Loucy (cell line): ENCODE results near the gene HUS1B.

ENCODE experiments used
- H2AFZ ChIP-seq: fragments of 200-600 bp; sonication (generic); 2 replicates; pipeline ENCODE4 v1.6.0; 2016; ENCODE audit warnings: antibody characterized with exemption, mild to moderate bottlenecking, low read length, moderate library complexity
- H3F3A ChIP-seq: fragments of 200-600 bp; 2 replicates; pipeline ENCODE4 v1.6.0; 2016; ENCODE audit warnings: antibody characterized with exemption, low read depth, mild to moderate bottlenecking
- H3K27me3 ChIP-seq: fragments of 200-600 bp; sonication (generic); 2 replicates; pipeline ENCODE4 v1.6.1; 2014; ENCODE audit warnings: low read length, mild to moderate bottlenecking; ENCODE audit not compliant: insufficient read depth, poor library complexity, severe bottlenecking
- H3K36me3 ChIP-seq: fragments of 200-600 bp; sonication (generic); 2 replicates; pipeline ENCODE4 v1.6.1; 2016; ENCODE audit warnings: low read length; ENCODE audit not compliant: insufficient read depth
- H3K4me1 ChIP-seq: fragments of 200-600 bp; sonication (generic); 2 replicates; pipeline ENCODE4 v1.5.1; 2014; ENCODE audit warnings: low read length, mild to moderate bottlenecking; ENCODE audit not compliant: insufficient read depth, poor library complexity, severe bottlenecking
- H3K4me2 ChIP-seq: fragments of 200-600 bp; sonication (generic); 2 replicates; pipeline ENCODE4 v1.6.0; 2014; ENCODE audit warnings: antibody characterized with exemption, low read length, low read depth, mild to moderate bottlenecking; ENCODE audit not compliant: poor library complexity, severe bottlenecking
- H3K4me3 ChIP-seq: fragments of 200-600 bp; sonication (generic); 2 replicates; pipeline ENCODE4 v1.5.1; 2014; ENCODE audit warnings: low read length, mild to moderate bottlenecking, mixed read lengths; ENCODE audit not compliant: poor library complexity, severe bottlenecking
- H3K79me2 ChIP-seq: fragments of 200-600 bp; sonication (generic); 2 replicates; pipeline ENCODE4 v1.6.1; 2014; ENCODE audit warnings: low read length; ENCODE audit not compliant: insufficient read depth
- H3K9ac ChIP-seq: fragments of 200-600 bp; sonication (generic); 2 replicates; pipeline ENCODE4 v1.6.0; 2014; ENCODE audit warnings: mild to moderate bottlenecking, low read depth, low read length, moderate library complexity; ENCODE audit not compliant: poor library complexity, severe bottlenecking
- H3K9me2 ChIP-seq: fragments of 200-600 bp; sonication (generic); replicated peaks from 2 replicates; pipeline ENCODE4 v1.6.1; 2016; ENCODE audit warnings: low read depth, low read length, mixed read lengths
- H3K9me3 ChIP-seq: fragments of 200-600 bp; sonication (generic); 2 replicates; pipeline ENCODE4 v1.6.1; 2014; ENCODE audit warnings: mild to moderate bottlenecking, antibody characterized with exemption, low read length, low read depth; ENCODE audit not compliant: insufficient read depth
- H4K20me1 ChIP-seq: fragments of 200-600 bp; sonication (generic); 2 replicates; pipeline ENCODE4 v1.6.0; 2014; ENCODE audit warnings: antibody characterized with exemption, low read length, mild to moderate bottlenecking; ENCODE audit not compliant: insufficient read depth, poor library complexity, severe bottlenecking
- EZH2phosphoT487 ChIP-seq: fragments of 200-600 bp; IDR thresholded peaks from 2 replicates; pipeline ENCODE4 v1.6.1; 2018; ENCODE audit warnings: antibody characterized with exemption, mild to moderate bottlenecking, moderate library complexity, borderline replicate concordance
- TF ChIP-seq, protein P1 (sequence below): fragments of 200-600 bp; sonication (generic); conservative IDR thresholded peaks from 2 replicates; pipeline ENCODE4 v1.5.1; 2014; ENCODE audit warnings: mild to moderate bottlenecking, antibody characterized with exemption, low read length

HUS1B gene

DNA sequence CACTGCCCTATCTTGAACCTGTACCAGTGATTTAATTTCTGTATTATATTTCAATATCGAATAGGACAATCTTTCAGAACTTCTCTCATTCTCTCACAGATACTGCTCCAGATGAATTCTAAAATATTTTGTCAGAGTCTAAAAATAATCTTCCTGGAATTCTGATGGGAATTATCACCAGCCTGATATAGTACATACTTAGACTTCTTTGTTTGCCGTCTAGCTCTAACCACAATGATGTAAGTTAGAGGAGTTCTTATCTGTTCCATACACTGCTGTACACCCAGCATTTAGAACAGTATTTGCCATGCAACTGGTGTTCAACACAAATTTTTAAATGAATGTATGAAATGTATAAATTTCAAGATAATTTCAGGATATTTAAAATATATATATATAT is 1.3 kb upstream of the HUS1B start:
- H3K9me3 ChIP-seq, result no peaks in the 10 kb centered on the region
- no peaks in the 10 kb centered on the region for H3K27me3 ChIP-seq
- H2AFZ ChIP-seq, result no peak overlapping the region
- no peak overlapping the region for H3K4me2 ChIP-seq
- H3K9ac ChIP-seq, result no peak overlapping the region
- no peaks in the 10 kb centered on the region for H3F3A ChIP-seq
- peaks cover 2% of the 10 kb centered on the region for H4K20me1 ChIP-seq
- no peaks in the 10 kb centered on the region for H3K36me3 ChIP-seq
- TF ChIP-seq EZH2phosphoT487, result no peak
- TF ChIP-seq, protein P1, sequence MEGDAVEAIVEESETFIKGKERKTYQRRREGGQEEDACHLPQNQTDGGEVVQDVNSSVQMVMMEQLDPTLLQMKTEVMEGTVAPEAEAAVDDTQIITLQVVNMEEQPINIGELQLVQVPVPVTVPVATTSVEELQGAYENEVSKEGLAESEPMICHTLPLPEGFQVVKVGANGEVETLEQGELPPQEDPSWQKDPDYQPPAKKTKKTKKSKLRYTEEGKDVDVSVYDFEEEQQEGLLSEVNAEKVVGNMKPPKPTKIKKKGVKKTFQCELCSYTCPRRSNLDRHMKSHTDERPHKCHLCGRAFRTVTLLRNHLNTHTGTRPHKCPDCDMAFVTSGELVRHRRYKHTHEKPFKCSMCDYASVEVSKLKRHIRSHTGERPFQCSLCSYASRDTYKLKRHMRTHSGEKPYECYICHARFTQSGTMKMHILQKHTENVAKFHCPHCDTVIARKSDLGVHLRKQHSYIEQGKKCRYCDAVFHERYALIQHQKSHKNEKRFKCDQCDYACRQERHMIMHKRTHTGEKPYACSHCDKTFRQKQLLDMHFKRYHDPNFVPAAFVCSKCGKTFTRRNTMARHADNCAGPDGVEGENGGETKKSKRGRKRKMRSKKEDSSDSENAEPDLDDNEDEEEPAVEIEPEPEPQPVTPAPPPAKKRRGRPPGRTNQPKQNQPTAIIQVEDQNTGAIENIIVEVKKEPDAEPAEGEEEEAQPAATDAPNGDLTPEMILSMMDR, result no peak
- H3K79me2 ChIP-seq, result peaks cover 32% of the 10 kb centered on the region
- H3K9me2 ChIP-seq, result no peaks in the 10 kb centered on the region
- H3K4me3 ChIP-seq, result no peak overlapping the region
- peaks cover 37% of the 10 kb centered on the region for H3K4me1 ChIP-seq

DNA sequence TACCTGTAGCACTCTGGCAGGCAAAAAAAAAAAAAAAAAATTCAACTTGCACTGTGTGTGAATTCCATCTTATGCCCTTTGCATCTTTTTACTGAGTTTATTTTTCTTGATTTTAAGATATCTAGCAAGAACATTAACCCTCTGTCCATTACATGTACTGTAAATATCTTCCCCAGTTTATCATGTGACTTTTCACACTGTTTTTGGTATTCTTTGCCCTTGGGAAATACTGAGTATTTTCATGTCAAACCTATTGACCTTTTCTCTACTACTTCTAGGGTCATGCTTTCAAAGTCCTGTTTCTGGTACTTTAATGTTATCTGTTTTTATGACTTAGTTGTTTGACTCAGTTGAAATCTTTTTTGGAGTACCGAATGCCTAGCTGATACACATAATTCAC is 843 bp upstream of the HUS1B start:
- no peaks in the 10 kb centered on the region for H3K9me3 ChIP-seq
- H2AFZ ChIP-seq, result no peak overlapping the region
- H3K79me2 ChIP-seq, result peaks cover 32% of the 10 kb centered on the region
- H3K27me3 ChIP-seq, result no peaks in the 10 kb centered on the region
- no peaks in the 10 kb centered on the region for H3F3A ChIP-seq
- no peaks in the 10 kb centered on the region for H3K9me2 ChIP-seq
- peaks cover 2% of the 10 kb centered on the region for H4K20me1 ChIP-seq
- H3K36me3 ChIP-seq, result no peaks in the 10 kb centered on the region
- peaks cover 42% of the 10 kb centered on the region for H3K4me1 ChIP-seq
- TF ChIP-seq, protein P1, result no peak
- TF ChIP-seq EZH2phosphoT487, result no peak
- H3K9ac ChIP-seq, result peak overlapping the region; percentile 29
- H3K4me3 ChIP-seq, result no peak overlapping the region
- H3K4me2 ChIP-seq, result peak overlapping the region; percentile 58

DNA sequence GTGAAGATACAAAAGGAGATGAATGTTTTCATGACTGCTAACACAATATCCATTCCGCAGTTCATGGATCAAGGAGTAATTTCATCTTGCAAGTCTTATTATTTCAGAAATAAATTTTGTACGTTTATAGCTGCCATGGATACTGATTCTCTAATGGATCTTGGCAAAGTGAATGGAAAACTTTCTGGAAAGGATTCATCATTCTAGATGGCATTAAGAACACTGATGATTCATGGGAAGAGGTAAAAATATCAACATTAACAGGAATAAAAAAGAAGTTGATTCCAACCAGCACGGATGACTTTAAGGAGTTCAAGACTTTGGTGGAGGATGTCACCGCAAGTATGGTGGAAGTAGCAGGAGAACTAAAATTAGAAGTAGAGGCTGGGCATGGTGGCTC is 2.8 kb downstream of the HUS1B start:
- no peak for TF ChIP-seq EZH2phosphoT487
- TF ChIP-seq, protein P1, result no peak
- Histone ChIP-seq H3K4me3 (no peak overlapping the region), H3K79me2 (peaks cover 16% of the 10 kb centered on the region), H2AFZ (no peak overlapping the region), H3K4me1 (peaks cover 25% of the 10 kb centered on the region), H4K20me1 (no peaks in the 10 kb centered on the region), H3K9ac (no peak overlapping the region), H3K4me2 (no peak overlapping the region), H3K36me3 (no peaks in the 10 kb centered on the region), H3K9me3 (no peaks in the 10 kb centered on the region), H3K9me2 (no peaks in the 10 kb centered on the region), H3K27me3 (no peaks in the 10 kb centered on the region), H3F3A (no peaks in the 10 kb centered on the region)
